Thyroid gland (tissue), 4 donors: Measurements from ENCODE around the gene LRCH1.

Source experiments
- POLR2A ChIP-seq, 2 donors: fragments of 450-650 bp; IDR thresholded peaks; one replicate each; pipeline ENCODE4 v1.6.1; 2017; ENCODE audit warnings: antibody characterized with exemption in 2 of 2, mild to moderate bottlenecking in 2 of 2, moderate library complexity in 1 of 2
- TF ChIP-seq, protein P1 (sequence below), 6 experiments: fragments of 200-600 bp in 3 of 6; fragments of 450-650 bp in 3 of 6; sonication (generic) in 3 of 6; IDR thresholded peaks; one replicate each; pipeline ENCODE4 v1.5.1; 2016 to 2019; ENCODE audit warnings: antibody characterized with exemption in 6 of 6, mild to moderate bottlenecking in 2 of 6, inconsistent platforms in 1 of 6, moderate library complexity in 1 of 6

DNA sequence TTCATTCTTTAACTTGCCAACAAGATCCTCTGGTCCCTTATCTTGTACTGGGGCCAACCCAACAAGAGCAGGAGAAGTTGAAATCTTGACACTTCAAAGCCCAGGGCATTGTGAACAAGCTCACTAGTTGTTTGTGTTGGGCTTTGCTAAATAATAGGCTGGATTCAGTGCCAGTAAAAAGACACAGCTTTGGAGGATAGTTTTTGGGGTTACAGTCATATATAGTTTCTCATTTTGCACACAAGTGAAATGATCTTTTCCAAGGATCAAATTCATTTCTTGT, 30.3 kb upstream of the LRCH1 start:
- TF ChIP-seq, protein P1, sequence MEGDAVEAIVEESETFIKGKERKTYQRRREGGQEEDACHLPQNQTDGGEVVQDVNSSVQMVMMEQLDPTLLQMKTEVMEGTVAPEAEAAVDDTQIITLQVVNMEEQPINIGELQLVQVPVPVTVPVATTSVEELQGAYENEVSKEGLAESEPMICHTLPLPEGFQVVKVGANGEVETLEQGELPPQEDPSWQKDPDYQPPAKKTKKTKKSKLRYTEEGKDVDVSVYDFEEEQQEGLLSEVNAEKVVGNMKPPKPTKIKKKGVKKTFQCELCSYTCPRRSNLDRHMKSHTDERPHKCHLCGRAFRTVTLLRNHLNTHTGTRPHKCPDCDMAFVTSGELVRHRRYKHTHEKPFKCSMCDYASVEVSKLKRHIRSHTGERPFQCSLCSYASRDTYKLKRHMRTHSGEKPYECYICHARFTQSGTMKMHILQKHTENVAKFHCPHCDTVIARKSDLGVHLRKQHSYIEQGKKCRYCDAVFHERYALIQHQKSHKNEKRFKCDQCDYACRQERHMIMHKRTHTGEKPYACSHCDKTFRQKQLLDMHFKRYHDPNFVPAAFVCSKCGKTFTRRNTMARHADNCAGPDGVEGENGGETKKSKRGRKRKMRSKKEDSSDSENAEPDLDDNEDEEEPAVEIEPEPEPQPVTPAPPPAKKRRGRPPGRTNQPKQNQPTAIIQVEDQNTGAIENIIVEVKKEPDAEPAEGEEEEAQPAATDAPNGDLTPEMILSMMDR (IDR thresholded peaks at IDR 0.05): no peak
- no peak for TF ChIP-seq POLR2A (IDR thresholded peaks at IDR 0.05)
